Ovary (tissue), 3 donors: ENCODE data around the gene CREB3L1.

Source experiments
- POLR2A ChIP-seq: fragments of 450-650 bp; IDR thresholded peaks from one replicate; pipeline ENCODE4 v1.6.1; 2017; ENCODE audit warnings: antibody characterized with exemption, mild to moderate bottlenecking, moderate library complexity
- TF ChIP-seq, protein P1 (sequence below), 3 donors: fragments of 450-650 bp in 2 of 3; fragments of 200-600 bp in 1 of 3; IDR thresholded peaks; one replicate each; pipeline versions ENCODE4 v1.5.1 to v1.8.0; 2016 to 2022; ENCODE audit warnings: antibody characterized with exemption in 3 of 3, mild to moderate bottlenecking in 1 of 3
- donor health status: DM: no; HTN: no; CAD: no.

DNA sequence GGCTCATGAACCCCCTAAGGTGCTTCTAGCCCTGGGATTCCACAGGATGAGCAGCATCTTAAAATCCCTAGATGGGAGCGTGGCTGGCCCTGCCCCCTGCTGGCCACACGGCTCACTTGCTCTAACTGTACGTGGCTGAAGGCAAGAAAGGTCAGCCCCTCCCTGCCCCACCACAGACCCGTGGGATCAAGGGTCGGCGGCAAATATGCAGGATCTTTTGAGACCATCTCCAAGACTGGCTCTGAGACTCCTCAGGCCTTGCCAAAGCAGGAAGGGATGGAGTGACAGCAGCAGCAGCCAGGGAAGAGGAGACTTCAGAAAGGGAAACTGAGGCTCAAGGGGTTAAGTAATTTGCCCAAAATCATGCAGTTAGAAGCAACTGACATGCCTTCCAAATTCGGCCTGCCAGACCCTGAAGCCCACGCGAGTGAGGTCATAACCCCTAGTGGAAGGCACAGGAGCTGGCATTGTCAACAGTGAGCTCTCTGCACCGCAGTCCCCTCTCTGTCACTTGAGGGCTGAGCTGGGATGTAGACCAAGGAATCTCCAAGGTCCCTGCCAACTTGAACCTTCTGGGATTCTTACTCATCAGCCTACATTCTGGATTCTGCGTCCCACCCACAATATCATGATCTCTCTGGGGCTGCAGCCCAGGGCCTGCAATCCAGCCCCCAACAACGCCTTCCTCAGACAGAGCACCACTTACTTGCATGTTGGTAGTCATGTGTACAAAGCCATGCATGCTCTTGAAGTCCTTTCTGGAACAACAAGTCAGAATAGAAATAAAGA, 31.4 kb downstream of the CREB3L1 start:
- TF ChIP-seq, protein P1, sequence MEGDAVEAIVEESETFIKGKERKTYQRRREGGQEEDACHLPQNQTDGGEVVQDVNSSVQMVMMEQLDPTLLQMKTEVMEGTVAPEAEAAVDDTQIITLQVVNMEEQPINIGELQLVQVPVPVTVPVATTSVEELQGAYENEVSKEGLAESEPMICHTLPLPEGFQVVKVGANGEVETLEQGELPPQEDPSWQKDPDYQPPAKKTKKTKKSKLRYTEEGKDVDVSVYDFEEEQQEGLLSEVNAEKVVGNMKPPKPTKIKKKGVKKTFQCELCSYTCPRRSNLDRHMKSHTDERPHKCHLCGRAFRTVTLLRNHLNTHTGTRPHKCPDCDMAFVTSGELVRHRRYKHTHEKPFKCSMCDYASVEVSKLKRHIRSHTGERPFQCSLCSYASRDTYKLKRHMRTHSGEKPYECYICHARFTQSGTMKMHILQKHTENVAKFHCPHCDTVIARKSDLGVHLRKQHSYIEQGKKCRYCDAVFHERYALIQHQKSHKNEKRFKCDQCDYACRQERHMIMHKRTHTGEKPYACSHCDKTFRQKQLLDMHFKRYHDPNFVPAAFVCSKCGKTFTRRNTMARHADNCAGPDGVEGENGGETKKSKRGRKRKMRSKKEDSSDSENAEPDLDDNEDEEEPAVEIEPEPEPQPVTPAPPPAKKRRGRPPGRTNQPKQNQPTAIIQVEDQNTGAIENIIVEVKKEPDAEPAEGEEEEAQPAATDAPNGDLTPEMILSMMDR (IDR thresholded peaks at IDR 0.05) = peak; percentile 86 to 93 (median 92)
- no peak for TF ChIP-seq POLR2A
